Measurements from ENCODE around the gene PARVG.

The PARVG gene

GRCh38 chr22:44180706-44181032, at the start of gene PARVG:
PARVG (plus strand) TSS chr22:44180925; CDS start chr22:44183330, 2,405 bp downstream.
- DNase-seq = peak; percentile 63

GRCh38 chr22:44131412-44131811, 49.3 kb upstream of the PARVG start:
- no peak for DNase-seq

- DNase-seq = no peak
These were observed 48.6 kb upstream of the PARVG start for GRCh38 chr22:44131989-44132685.

GRCh38 chr22:44132724-44133123, 48.0 kb upstream of the PARVG start:
- no peak for DNase-seq

GRCh38 chr22:44133161-44133560, 47.6 kb upstream of the PARVG start:
- DNase-seq = no peak

- DNase-seq = no peak
These were observed 46.7 kb upstream of the PARVG start for GRCh38 chr22:44133901-44134571.

GRCh38 chr22:44136112-44136511, 44.6 kb upstream of the PARVG start:
- no peak for DNase-seq

GRCh38 chr22:44136786-44137185, 43.9 kb upstream of the PARVG start:
- no peak for DNase-seq

- DNase-seq = no peak
These were observed 43.3 kb upstream of the PARVG start for GRCh38 chr22:44137415-44137814.

GRCh38 chr22:44139773-44140172, 41.0 kb upstream of the PARVG start:
- DNase-seq = no peak

GRCh38 chr22:44142421-44143104, 38.2 kb upstream of the PARVG start:
- no peak for DNase-seq

- DNase-seq = no peak
These were observed 37.6 kb upstream of the PARVG start for GRCh38 chr22:44143105-44143474.

GRCh38 chr22:44143579-44143978, 37.1 kb upstream of the PARVG start:
- DNase-seq = no peak

GRCh38 chr22:44144046-44144569, 36.6 kb upstream of the PARVG start:
- no peak for DNase-seq

- DNase-seq = no peak
These were observed 35.2 kb upstream of the PARVG start for GRCh38 chr22:44145544-44145943.

- no peak for DNase-seq
These were observed 34.5 kb upstream of the PARVG start for GRCh38 chr22:44146088-44146861.

- no peak for DNase-seq
These were observed 33.6 kb upstream of the PARVG start for GRCh38 chr22:44147008-44147645.

- no peak for DNase-seq
These were observed 32.7 kb upstream of the PARVG start for GRCh38 chr22:44147821-44148574.

- DNase-seq = no peak
These were observed 29.0 kb upstream of the PARVG start for GRCh38 chr22:44151676-44152075.

- no peak for DNase-seq
These were observed 27.0 kb upstream of the PARVG start for GRCh38 chr22:44153710-44154109.

- DNase-seq = peak; percentile 62
These were observed 26.2 kb upstream of the PARVG start for GRCh38 chr22:44154436-44154942.

- no peak for DNase-seq
These were observed 25.6 kb upstream of the PARVG start for GRCh38 chr22:44155115-44155514.
